Common myeloid progenitor, CD34-positive (primary cell): ENCODE measurements around the gene CAB39.

Source experiments
- CTCF ChIA-PET: fragments of 350-600 bp; sonication (Branson Sonifier 250); formaldehyde crosslinking; loops from one replicate; lab custom pipeline; 2021; ENCODE audit warnings: antibody characterized with exemption; lab: Charles Lee
- POLR2A ChIA-PET: fragments of 350-600 bp; sonication (Branson Sonifier 250); formaldehyde crosslinking; loops from one replicate; lab custom pipeline; 2021; ENCODE audit warnings: antibody characterized with exemption; lab: Charles Lee
- DNase-seq, 3 donors: peaks; one replicate each; pipeline versions ENCODE4 v3.0.0 to v3.0.0-alpha.2; 2013
- H3K27ac ChIP-seq, 2 experiments: 1 replicate in 1 of 2; 2 replicates in 1 of 2; pipeline ENCODE4 v1.7.0; 2013; ENCODE audit warnings: inconsistent platforms in 2 of 2, low read length in 2 of 2, mild to moderate bottlenecking in 2 of 2, low read depth in 1 of 2, moderate library complexity in 1 of 2; ENCODE audit not compliant: severe bottlenecking in 2 of 2, insufficient read depth in 1 of 2, poor library complexity in 1 of 2
- H3K27me3 ChIP-seq, 5 experiments: replicated peaks in 2 of 5; 1 replicate in 3 of 5; 2 replicates in 2 of 5; pipeline versions ENCODE4 v1.6.1 to v1.7.0; 2013; ENCODE audit warnings: low read length in 4 of 5, mild to moderate bottlenecking in 2 of 5, moderate library complexity in 2 of 5, inconsistent platforms in 1 of 5; ENCODE audit not compliant: insufficient read depth in 5 of 5, control insufficient read depth in 4 of 5
- H3K36me3 ChIP-seq, 4 experiments: 1 replicate in 2 of 4; 2 replicates in 2 of 4; pipeline versions ENCODE4 v1.6.1 to v1.7.0; 2013; ENCODE audit warnings: low read length in 3 of 4, control low read depth in 1 of 4, mild to moderate bottlenecking in 1 of 4; ENCODE audit not compliant: control insufficient read depth in 4 of 4, insufficient read depth in 4 of 4
- H3K4me1 ChIP-seq, 4 experiments: 1 replicate in 3 of 4; 2 replicates in 1 of 4; pipeline versions ENCODE4 v1.6.1 to v1.7.1; 2013; ENCODE audit warnings: low read length in 3 of 4, mild to moderate bottlenecking in 3 of 4, control low read depth in 1 of 4, inconsistent platforms in 1 of 4, moderate library complexity in 1 of 4; ENCODE audit not compliant: control insufficient read depth in 4 of 4, insufficient read depth in 4 of 4; ENCODE audit errors: control extremely low read depth in 1 of 4
- H3K4me3 ChIP-seq, 7 experiments: 1 replicate in 4 of 7; 2 replicates in 3 of 7; pipeline versions ENCODE4 v1.5.1 to v1.7.0; 2013; ENCODE audit warnings: mild to moderate bottlenecking in 7 of 7, low read length in 6 of 7, moderate library complexity in 6 of 7, inconsistent platforms in 2 of 7, low read depth in 2 of 7, control low read depth in 1 of 7; ENCODE audit not compliant: insufficient read depth in 4 of 7, control insufficient read depth in 1 of 7; ENCODE audit errors: extremely low read depth in 1 of 7
- H3K9me3 ChIP-seq, 5 experiments: 1 replicate in 4 of 5; 2 replicates in 1 of 5; pipeline versions ENCODE4 v1.6.1 to v1.7.1; 2013; ENCODE audit warnings: low read length in 4 of 5, mild to moderate bottlenecking in 2 of 5, inconsistent platforms in 1 of 5, low read depth in 1 of 5, moderate library complexity in 1 of 5; ENCODE audit not compliant: control insufficient read depth in 4 of 5, insufficient read depth in 2 of 5; ENCODE audit errors: control extremely low read depth in 1 of 5
- WGBS: methylation state at CpG from one replicate; pipeline ENCODE4 v1.1.5; 2013; ENCODE audit not compliant: insufficient coverage; 5-methylcytosine and 5-hydroxymethylcytosine counted together

Gene CAB39

DNA sequence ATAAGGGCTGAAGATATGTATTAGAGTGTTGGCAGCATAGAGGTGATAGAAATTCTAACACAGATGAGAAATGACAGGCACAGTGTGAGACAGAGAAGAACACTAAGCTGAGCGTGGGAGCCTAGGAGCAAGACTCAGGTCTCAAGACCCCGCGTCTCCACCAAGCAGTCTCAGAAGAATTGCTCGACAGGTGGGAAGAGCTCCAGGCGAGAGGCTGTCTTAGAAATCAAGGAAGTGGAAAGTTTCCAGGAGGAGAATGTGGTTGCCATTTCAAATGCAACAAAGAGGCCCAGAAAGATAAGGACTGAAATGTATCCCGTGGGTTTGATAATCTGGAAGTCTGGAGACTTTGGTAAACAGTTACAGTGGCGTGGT, 31.5 kb upstream of the CAB39 start:
- WGBS, result 86% methylated on average over 7 of the region's 7 CpGs
- H3K27me3 ChIP-seq, result peaks cover 0 to 2% (median 0%) of the 10 kb centered on the region in 5 experiments
- H3K27ac ChIP-seq, result no peak overlapping the region
- peaks cover 0 to 12% (median 0%) of the 10 kb centered on the region in 4 experiments for H3K4me1 ChIP-seq
- no peaks in the 10 kb centered on the region for H3K36me3 ChIP-seq
- ChIA-PET POLR2A (interaction anchor here (0.5 kb wide), 1 partner anchor 18 kb away, joined by 3 read pairs; no protein-coding TSS in a partner anchor), CTCF (interaction anchor here (1.0 to 2.9 kb wide), 5 partner anchors 11 to 630 kb away, joined by 3 to 17 read pairs (median 3); no protein-coding TSS in a partner anchor)
- peaks cover 0 to 9% (median 3%) of the 10 kb centered on the region in 5 experiments for H3K9me3 ChIP-seq
- no peak overlapping the region for H3K4me3 ChIP-seq
- no peak for DNase-seq

GRCh38 chr2:230682546-230682945, 30.1 kb upstream of the CAB39 start:
- Histone ChIP-seq H3K36me3 (no peaks in the 10 kb centered on the region), H3K27me3 (no peaks in the 10 kb centered on the region), H3K4me1 (peaks cover 0 to 12% (median 0%) of the 10 kb centered on the region in 4 experiments), H3K4me3 (no peak overlapping the region), H3K9me3 (peaks cover 0 to 9% (median 3%) of the 10 kb centered on the region in 5 experiments), H3K27ac (no peak overlapping the region)
- 100% methylated on average over 2 of the region's 3 CpGs for WGBS
- DNase-seq, result no peak
- POLR2A ChIA-PET, result no interaction called here
- CTCF ChIA-PET, result interaction anchor here (1.2 kb wide), 1 partner anchor 112 kb away, joined by 3 read pairs; no protein-coding TSS in a partner anchor

GRCh38 chr2:230684270-230685168, 28.1 kb upstream of the CAB39 start:
- 73% methylated on average over 4 of the region's 8 CpGs for WGBS
- H3K9me3 ChIP-seq, result peaks cover 0 to 4% (median 0%) of the 10 kb centered on the region in 5 experiments
- ChIA-PET POLR2A (no interaction called here), CTCF (interaction anchor here (0.6 to 1.6 kb wide), 2 partner anchors 14 to 74 kb away, joined by 3 to 4 read pairs; no protein-coding TSS in a partner anchor)
- peak in 1 of 3 donors; percentile 30 for DNase-seq
- H3K36me3 ChIP-seq, result no peaks in the 10 kb centered on the region
- H3K27me3 ChIP-seq, result no peaks in the 10 kb centered on the region
- H3K4me3 ChIP-seq, result no peak overlapping the region
- no peak overlapping the region for H3K27ac ChIP-seq
- peaks cover 0 to 5% (median 0%) of the 10 kb centered on the region in 4 experiments for H3K4me1 ChIP-seq

- DNase-seq, result no peak
- Histone ChIP-seq H3K4me3 (no peak overlapping the region), H3K9me3 (peaks cover 0 to 4% (median 0%) of the 10 kb centered on the region in 5 experiments), H3K27ac (no peak overlapping the region), H3K36me3 (no peaks in the 10 kb centered on the region), H3K27me3 (no peaks in the 10 kb centered on the region), H3K4me1 (peaks cover 0 to 5% (median 0%) of the 10 kb centered on the region in 4 experiments)
- ChIA-PET CTCF (interaction anchor here (0.6 to 1.6 kb wide), 2 partner anchors 15 to 75 kb away, joined by 3 to 4 read pairs; no protein-coding TSS in a partner anchor), POLR2A (no interaction called here)
- 35% methylated on average over 5 of the region's 6 CpGs for WGBS
Observed at GRCh38 chr2:230685178-230685577, 27.5 kb upstream of the CAB39 start.

- Histone ChIP-seq H3K36me3 (no peaks in the 10 kb centered on the region), H3K27me3 (no peaks in the 10 kb centered on the region), H3K27ac (no peak overlapping the region), H3K4me1 (peaks cover 0 to 5% (median 0%) of the 10 kb centered on the region in 4 experiments), H3K4me3 (no peak overlapping the region), H3K9me3 (peaks cover 0 to 2% (median 0%) of the 10 kb centered on the region in 5 experiments)
- 96% methylated on average over 5 of the region's 5 CpGs for WGBS
- DNase-seq, result no peak
- POLR2A ChIA-PET, result no interaction called here
- CTCF ChIA-PET, result interaction anchor here (1.4 to 1.8 kb wide), 2 partner anchors 11 to 20 kb away, joined by 4 to 5 read pairs; no protein-coding TSS in a partner anchor
Observed at GRCh38 chr2:230687498-230687897, 25.1 kb upstream of the CAB39 start.

DNA sequence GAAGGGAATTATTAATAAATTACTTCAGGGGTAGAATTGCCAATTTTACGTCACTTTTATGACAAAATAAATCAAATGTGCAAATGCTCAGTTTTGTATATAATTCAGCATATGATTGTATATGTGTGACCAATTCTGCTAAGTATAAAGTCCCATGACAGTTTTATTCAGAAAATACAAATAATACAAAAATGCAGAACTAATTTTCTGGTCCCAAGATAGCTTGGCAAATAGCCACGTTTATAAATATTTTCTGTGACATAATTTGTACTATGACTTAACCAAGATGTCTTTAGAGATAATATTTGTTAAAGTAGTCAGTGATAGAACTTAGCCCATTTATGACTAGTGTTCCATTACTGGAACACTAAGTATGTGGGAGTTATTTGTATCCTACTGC, 24.2 kb upstream of the CAB39 start:
- Histone ChIP-seq H3K36me3 (no peaks in the 10 kb centered on the region), H3K4me1 (peaks cover 0 to 5% (median 0%) of the 10 kb centered on the region in 4 experiments), H3K4me3 (no peak overlapping the region), H3K27ac (no peak overlapping the region), H3K9me3 (no peaks in the 10 kb centered on the region), H3K27me3 (no peaks in the 10 kb centered on the region)
- no CpG with 5 or more reads among the region's 2 CpGs for WGBS
- CTCF ChIA-PET, result interaction anchor here (1.8 kb wide), 1 partner anchor 12 kb away, joined by 4 read pairs; no protein-coding TSS in a partner anchor
- DNase-seq, result peak in 1 of 3 donors; percentile 24
- POLR2A ChIA-PET, result no interaction called here
